ENCODE results near the gene TUBA1A. TPM values are rescaled to one million over a fixed set of nuclear protein-coding genes. Genes with fewer than 3 reads are reported as not detected.
"Not testable (repeated sequence)": the region's sequence is repeated elsewhere in the genome, so short reads cannot be mapped to it uniquely, and the experiment has no call there.

The TUBA1A gene
- total RNA-seq, 1 donor, result 961 TPM

DNA sequence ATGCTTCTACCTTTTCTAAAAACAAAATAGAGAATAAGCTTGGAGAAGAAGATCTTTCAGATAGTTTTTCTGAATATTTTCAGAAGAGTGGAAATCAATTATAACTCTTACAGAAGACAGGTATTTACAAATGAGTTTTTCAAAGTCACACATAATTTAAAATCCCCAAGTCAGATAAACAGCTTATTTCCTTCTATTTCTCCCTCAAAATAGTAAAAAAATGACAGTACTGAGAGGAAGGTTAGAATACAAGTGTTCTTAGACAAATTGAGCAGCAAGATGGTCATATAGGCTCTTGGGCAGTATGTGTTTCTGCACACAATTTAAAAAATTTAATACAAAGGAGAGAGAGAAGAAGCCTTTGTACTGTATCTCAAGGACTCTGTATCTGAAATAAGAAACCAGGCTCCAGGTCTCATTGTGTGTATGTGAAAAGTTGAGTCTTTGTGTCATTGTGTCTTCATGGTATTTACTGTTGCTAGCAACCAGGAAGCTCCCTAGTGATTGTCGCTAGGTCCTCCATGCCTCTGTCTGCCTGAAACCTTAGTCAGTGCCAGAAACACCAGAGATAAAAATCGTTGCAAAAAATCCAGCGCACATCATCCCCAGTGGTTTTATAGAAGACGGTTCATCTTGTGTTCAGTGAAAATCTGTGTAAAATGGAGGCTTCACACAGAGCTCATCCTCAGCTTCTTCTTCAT lies 12.9 kb upstream of the TUBA1A start:
- peak; percentile 60 for DNase-seq (ENCODE audit: low read depth)
- H3K4me3 ChIP-seq (ENCODE audit: low read depth, low read length), result no peak overlapping the region
- no peak for TF ChIP-seq CTCF (IDR thresholded peaks at IDR 0.05; ENCODE audit: insufficient read depth, low read length)

DNA sequence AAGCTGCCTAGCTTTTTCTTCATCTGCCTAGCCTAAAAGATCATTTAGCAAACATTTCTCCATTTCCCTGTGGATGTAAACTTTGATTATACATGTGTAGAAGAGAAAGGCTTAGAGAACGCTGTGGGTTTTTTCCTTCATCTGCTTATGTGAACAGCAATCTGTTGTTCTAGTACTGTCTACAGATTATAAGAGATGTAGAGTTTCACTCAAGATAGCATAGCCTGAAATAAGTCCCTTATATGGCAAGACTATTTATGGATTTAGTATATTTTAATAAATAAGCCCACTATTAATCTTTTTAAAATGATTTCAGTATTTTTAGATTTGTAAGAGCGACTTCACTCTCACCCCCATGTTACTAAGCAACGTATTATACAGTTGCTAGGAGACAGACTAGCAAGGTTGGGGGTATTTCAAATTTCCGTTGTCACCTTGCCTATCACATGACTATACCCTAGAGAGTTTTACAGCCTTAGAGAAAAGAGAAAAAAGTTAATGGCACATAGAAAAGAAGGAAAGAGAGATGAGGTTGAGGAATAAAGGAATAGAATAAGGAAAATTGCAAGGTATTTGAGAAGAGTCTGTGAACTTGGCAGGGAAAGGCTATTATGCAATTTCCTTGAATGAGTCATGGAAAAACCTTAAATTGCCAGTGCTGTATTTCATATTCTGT lies 12.2 kb upstream of the TUBA1A start:
- TF ChIP-seq CTCF (IDR thresholded peaks at IDR 0.05; ENCODE audit: insufficient read depth, low read length), result no peak

GRCh38 chr12:49198431-49199155 lies 9.7 kb upstream of the TUBA1A start:
- TF ChIP-seq CTCF (IDR thresholded peaks at IDR 0.05; ENCODE audit: insufficient read depth, low read length), result no peak
- peak; percentile 93 for DNase-seq (ENCODE audit: low read depth)
- peak overlapping the region; percentile 34 for H3K4me3 ChIP-seq (ENCODE audit: low read depth, low read length)

More for the DNA sequence above, 12.2 kb upstream of the TUBA1A start:
- peak overlapping the region; percentile 19 for H3K4me3 ChIP-seq (ENCODE audit: low read depth, low read length)
- peak; percentile 94 for DNase-seq (ENCODE audit: low read depth)

- no peak for DNase-seq (ENCODE audit: low read depth)
- H3K4me3 ChIP-seq (ENCODE audit: low read depth, low read length), result no peak overlapping the region
- TF ChIP-seq CTCF (IDR thresholded peaks at IDR 0.05; ENCODE audit: insufficient read depth, low read length), result no peak
These were observed 8.4 kb upstream of the TUBA1A start for GRCh38 chr12:49197256-49197655.

DNA sequence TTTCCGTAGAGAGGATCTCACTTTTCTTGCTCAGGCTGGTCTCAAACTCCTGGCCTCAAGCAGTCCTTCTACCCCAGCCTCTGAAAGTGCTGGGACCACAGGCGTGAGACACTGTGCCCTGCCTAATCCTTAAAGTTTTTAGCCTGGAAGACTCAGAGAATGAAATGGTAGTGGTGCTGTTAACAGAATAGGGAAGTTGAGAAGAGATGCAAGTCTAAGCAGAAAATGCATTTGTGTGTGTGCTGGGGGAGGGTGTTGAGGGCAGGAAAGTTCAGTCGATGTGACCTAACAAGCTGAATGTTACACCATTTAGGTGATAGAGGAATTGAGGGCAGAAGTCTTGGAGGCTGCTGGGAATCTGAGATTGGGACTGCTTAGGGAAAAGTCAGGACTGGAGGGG lies 6.9 kb upstream of the TUBA1A start:
- DNase-seq (ENCODE audit: low read depth), result no peak
- H3K4me3 ChIP-seq (ENCODE audit: low read depth, low read length), result no peak overlapping the region
- TF ChIP-seq CTCF (IDR thresholded peaks at IDR 0.05; ENCODE audit: insufficient read depth, low read length), result no peak

DNA sequence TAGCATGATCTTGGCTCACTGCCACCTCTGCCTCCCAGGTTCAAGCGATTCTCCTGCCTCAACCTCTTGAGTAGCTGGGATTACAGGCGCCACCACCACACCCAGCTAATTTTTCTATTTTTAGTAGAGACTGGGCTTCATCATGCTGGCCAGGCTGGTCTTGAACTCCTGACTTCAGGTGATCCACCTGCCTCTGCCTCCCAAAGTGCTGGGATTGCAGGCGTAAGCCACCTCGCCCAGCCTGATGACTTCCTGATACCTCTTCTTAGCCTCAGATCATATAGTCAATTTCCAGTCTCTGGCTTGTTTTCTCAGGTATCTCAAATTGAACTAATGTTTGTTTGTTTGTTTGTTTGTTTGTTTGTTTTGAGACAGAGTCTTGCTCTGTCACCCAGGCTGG lies 4.9 kb upstream of the TUBA1A start:
- not testable (repeated sequence) for DNase-seq (ENCODE audit: low read depth); H3K4me3 ChIP-seq (ENCODE audit: low read depth, low read length)

DNA sequence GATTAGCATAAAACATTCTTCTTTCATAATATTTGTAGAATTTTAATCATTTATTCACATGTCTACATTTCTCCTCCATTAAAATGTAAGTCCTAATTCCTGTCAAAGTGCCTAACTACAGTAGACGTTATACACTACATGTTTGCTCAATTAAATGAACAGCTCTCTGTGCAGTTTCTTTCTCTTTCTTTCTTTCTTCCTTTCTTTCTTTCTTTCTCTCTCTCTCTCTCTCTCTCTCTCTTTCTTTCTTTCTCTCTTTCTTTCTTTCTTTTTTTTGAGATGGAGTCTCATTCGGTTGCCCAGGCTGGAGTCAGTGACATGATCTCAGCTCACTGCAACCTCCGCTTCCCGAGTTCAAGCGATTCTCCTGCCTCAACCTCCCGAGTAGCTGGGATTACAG lies 2.6 kb upstream of the TUBA1A start:
- not testable (repeated sequence) for H3K4me3 ChIP-seq (ENCODE audit: low read depth, low read length); DNase-seq (ENCODE audit: low read depth)

All from fibroblast of the aortic adventitia (primary cell).